Mucosa of gallbladder (tissue), 1 donor: Measurements from ENCODE around the gene F3. TPM values are rescaled to one million over a fixed set of nuclear protein-coding genes. Genes with fewer than 3 reads are reported as not detected.

Experiments
- total RNA-seq: library from RNA; stranded (reverse); gene quantifications from one replicate; pipeline ENCODE4 v1.2.1, GENCODE V29; 2021
- donor health status: DM: no; HTN: no; CAD: no.

The F3 gene
- total RNA-seq, 1 donor from 2014 or later, result 26.0 TPM

Other genes with a start within 250 kb of the F3 start
- gene ABCD3, start 123.4 kb downstream of the F3 start, total RNA-seq, result 102 TPM